22Rv1 (cell line): ENCODE measurements around the gene EMP2.
"Not testable (repeated sequence)": the region's sequence is repeated elsewhere in the genome, so short reads cannot be mapped to it uniquely, and the experiment has no call there.

Experiments used
- H3K27ac ChIP-seq: fragments of 450-650 bp; 2 replicates; pipeline ENCODE4 v1.5.1; 2017
- ZFX ChIP-seq: fragments of 450-650 bp; IDR thresholded peaks from 2 replicates; pipeline ENCODE4 v1.6.1; 2017; ENCODE audit warnings: antibody characterized with exemption, borderline replicate concordance
- TF ChIP-seq, protein P1 (sequence below): fragments of 450-650 bp; IDR thresholded peaks from 2 replicates; pipeline ENCODE4 v1.5.1; 2017; ENCODE audit warnings: mild to moderate bottlenecking

The EMP2 gene

DNA sequence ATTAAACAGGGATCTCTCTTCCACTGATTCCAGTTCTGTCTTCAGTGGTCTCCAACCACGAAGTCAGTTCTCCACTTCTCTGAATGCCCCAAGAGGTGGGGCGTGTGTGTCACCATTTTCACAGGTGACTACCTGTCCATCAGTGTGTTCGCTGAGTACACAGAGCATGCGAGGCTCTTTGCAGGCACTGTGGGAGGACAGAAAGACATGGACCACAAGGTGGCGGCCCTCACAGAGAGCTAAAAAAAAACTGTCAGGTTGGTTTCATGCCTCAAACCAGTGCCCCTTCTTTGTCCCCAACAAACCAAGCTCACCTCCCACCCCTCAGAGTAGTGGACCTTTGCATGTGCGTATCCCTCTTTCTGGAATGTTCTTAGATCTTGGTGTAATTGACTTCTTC, 13.8 kb downstream of the EMP2 start:
- TF ChIP-seq, protein P1, sequence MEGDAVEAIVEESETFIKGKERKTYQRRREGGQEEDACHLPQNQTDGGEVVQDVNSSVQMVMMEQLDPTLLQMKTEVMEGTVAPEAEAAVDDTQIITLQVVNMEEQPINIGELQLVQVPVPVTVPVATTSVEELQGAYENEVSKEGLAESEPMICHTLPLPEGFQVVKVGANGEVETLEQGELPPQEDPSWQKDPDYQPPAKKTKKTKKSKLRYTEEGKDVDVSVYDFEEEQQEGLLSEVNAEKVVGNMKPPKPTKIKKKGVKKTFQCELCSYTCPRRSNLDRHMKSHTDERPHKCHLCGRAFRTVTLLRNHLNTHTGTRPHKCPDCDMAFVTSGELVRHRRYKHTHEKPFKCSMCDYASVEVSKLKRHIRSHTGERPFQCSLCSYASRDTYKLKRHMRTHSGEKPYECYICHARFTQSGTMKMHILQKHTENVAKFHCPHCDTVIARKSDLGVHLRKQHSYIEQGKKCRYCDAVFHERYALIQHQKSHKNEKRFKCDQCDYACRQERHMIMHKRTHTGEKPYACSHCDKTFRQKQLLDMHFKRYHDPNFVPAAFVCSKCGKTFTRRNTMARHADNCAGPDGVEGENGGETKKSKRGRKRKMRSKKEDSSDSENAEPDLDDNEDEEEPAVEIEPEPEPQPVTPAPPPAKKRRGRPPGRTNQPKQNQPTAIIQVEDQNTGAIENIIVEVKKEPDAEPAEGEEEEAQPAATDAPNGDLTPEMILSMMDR = no peak
- H3K27ac ChIP-seq = no peak overlapping the region

DNA sequence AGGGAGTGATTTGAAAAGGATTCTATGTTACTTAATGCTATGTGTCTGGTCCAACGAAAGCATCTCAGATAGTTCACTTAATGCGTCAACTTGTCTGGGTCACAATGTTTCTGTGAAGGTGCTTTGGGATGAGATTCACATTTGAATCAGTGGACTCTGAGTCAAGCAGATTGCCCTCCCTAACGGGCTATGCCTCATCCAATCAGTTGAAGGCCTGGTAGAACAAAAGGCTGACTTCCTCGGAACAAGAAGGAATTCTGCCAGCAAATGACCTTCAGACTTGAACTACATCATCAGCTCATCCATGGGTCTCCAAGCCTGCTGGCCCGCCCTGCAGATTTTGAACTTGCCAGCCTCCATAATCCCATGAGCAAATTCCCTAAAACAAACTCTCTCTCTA, 15.2 kb downstream of the EMP2 start:
- TF ChIP-seq, protein P1 = no peak
- no peak for TF ChIP-seq ZFX
- H3K27ac ChIP-seq = no peak overlapping the region

DNA sequence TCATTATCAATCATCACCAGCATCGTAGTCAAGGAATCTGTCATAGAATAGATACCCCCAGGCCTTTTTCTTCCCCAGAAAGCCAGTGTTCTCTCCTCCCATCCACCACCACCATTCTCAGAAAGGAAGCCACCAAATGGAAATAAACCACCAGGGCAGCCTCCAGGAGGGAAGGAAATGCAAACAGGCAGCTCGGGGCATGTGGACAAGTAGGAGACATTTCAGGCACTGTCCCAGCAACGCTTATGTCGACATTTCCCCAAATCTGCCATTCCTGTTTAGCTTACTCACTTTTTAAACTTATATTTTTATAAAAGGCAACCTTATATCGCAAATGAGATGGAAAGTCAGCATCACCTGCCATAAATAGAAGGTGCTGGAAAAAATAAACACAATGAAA, 15.8 kb downstream of the EMP2 start:
- no peak overlapping the region for H3K27ac ChIP-seq
- TF ChIP-seq, protein P1 = no peak
- TF ChIP-seq ZFX = no peak

DNA sequence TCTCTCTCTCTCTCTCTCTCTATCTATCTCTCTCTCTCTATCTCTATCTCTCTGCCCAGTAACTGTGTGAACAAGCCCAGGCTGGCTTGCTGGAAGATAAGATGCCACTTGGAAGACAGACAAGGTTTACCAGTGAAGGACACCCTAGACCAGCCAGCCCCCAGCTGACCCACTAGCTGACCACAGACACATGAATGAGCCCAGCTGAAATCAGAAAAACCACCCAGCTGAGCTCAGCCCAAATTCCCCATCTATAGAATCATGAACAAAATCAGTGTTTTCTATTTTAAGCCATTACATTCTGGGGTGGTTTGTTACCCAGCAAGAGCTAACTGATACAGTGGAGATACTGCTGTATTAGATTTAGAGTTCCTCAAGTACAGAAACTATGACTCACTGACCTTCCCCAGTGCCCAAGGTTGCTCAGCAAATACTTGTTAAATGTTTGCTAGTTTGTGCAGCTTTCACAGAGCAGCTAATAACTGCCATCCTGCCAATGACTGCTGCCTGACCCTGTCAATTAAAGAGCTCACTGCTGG, 18.0 kb downstream of the EMP2 start:
- TF ChIP-seq, protein P1 = no peak
- H3K27ac ChIP-seq = no peak overlapping the region

DNA sequence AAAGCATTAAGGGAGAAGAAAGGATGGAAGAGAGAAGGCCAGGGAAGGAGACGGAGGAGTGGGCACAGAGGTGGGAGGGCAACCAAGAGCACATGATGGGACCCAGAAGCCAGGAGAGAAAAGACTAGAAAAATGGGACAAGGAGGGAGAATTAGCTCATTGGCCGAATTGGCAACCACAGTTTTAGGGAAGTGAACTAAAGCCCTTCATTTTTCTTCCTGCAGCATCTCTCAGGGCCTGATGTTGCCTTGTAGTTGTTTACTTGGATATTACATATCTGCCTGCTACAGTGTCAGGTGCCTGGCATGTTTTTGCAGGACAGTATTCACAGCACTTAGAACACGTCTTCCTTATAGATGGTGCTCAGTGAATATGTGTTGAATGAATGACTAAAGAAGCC, 19.0 kb downstream of the EMP2 start:
- no peak for TF ChIP-seq ZFX
- TF ChIP-seq, protein P1 = no peak
- no peak overlapping the region for H3K27ac ChIP-seq

DNA sequence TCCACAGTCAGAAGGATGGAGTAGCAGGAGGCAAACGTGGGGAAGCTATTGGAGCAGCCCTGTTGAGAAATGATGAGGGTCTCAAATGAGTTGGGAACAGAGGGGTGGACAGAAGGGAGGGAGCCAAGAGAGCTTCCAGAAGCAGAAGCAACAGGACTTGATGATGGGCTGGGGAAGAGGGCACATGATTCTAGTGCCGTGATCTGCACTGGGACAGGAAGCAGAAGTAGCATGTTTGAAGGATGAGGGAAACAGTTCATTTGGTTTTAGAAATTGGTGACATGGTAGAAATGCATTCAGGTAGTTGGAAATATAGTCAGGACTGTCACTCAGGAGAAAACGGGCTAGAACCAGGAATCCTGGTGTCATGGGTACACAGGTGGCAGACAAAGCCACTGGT, 19.4 kb downstream of the EMP2 start:
- no peak overlapping the region for H3K27ac ChIP-seq

DNA sequence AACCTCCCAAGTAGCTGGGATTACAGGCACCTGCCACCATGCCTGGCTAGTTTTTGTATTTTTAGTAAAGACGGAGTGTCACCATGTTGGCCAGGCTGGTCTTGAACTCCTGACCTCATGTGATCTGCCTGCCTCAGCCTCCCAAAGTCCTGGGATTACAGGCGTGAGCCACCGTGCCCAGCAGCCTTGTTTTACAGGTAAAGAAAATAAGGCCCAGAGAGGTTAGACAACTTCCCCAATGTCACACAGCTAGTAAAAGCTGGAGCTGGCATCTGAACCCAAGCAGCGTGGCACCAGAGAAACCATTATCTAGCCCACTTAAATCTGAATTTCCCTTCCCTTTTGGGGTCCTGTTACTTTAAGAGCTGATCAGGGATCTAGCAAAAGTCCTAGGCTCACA, 20.6 kb downstream of the EMP2 start:
- not testable (repeated sequence) for H3K27ac ChIP-seq

More for the DNA sequence above, 19.4 kb downstream of the EMP2 start:
- TF ChIP-seq ZFX = no peak
- TF ChIP-seq, protein P1 = no peak
